ENCODE results near the gene CLDND1.

CLDND1 gene

GRCh38 chr3:98513091-98513511, 9.6 kb downstream of the CLDND1 start:
- no peak for DNase-seq

- no peak for DNase-seq
Observed at GRCh38 chr3:98512576-98512975, 10.1 kb downstream of the CLDND1 start.

GRCh38 chr3:98508582-98508981, 14.1 kb downstream of the CLDND1 start:
- DNase-seq = no peak

GRCh38 chr3:98504539-98504938, 18.2 kb downstream of the CLDND1 start:
- DNase-seq = no peak

- no peak for DNase-seq
Observed at GRCh38 chr3:98501863-98502576, 20.7 kb downstream of the CLDND1 start.

- no peak for DNase-seq
Observed at GRCh38 chr3:98501270-98501669, 21.4 kb downstream of the CLDND1 start.

GRCh38 chr3:98500019-98500418, 22.7 kb downstream of the CLDND1 start:
- no peak for DNase-seq

GRCh38 chr3:98497381-98497780, 25.3 kb downstream of the CLDND1 start, which contains the start of gene OR5K2:
Gene OR5K2, plus strand, starts transcription at chr3:98497681. Its CDS starts 0 bp downstream, at chr3:98497681.
- DNase-seq = no peak

- no peak for DNase-seq
Observed at GRCh38 chr3:98483626-98484025, 39.1 kb downstream of the CLDND1 start.

GRCh38 chr3:98482717-98483482, 39.8 kb downstream of the CLDND1 start:
- no peak for DNase-seq
